ENCODE results near the gene UBE4B. TPM values are rescaled to one million over a fixed set of nuclear protein-coding genes. Genes with fewer than 3 reads are reported as not detected.
"Not testable (repeated sequence)": the region's sequence is repeated elsewhere in the genome, so short reads cannot be mapped to it uniquely, and the experiment has no call there.

Gene UBE4B
- total and polyA plus RNA-seq, 3 donors from 2014 or later: 26.1 to 63.3 (median 62.0) TPM

DNA sequence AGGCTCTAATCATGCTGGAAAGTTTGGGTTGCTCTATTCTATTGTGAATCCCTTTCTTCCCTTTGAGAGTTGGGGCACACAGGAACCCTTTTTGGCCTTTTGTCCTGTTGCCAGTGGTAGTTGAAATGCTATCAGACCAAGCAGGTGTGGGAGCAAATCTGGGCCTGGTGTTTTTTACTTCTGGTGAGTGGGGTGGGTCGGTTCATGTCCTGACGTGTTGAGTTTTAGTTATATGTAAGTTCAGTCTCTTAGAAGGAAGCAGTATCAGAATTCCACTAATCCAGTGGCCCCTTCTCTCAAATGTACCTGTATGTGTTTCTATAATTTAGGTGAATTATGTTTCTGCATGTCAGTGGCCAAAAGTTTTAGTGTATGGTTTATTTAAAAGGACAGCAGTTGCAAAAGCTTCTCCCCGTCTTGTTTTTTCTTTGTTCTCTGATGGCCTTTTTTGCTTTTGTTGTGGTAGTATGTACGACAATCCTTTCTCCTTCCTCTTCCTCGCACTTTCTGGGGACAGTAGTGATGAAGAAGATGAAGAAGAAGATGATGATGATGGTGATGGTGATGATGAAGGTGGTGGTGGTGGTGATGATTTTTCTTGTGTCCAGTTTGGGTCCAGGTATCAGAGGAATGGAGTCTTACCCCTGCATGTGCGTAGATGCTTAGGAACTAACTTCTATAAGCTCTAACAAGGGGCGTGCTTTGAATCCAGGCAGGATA, 74.2 kb downstream of the UBE4B start:
- Histone ChIP-seq H3K4me1 (peaks cover 13% of the 10 kb centered on the region), H3K36me3 (ENCODE audit: low read depth, missing control alignments) (no peaks in the 10 kb centered on the region)
- intact Hi-C loops (cut with DNase I; ENCODE audit: low total_unique reads): no loop called here

DNA sequence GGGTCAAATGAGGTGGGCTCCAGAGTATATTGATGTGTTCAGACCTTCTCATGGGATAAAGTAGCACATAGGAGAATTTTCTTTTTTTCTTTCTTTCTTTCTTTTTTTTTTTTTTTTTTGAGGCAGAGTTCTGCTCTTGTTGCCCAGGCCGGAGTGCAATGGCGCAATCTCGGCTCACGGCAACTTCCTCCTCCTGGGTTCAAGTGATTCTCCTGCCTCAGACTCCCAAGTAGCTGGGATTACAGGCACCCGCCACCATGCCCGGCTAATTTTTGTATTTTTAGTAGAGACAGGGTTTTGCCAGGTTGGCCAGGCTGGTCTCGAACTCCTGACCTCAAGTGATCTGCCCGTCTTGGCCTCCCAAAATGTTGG, 74.7 kb downstream of the UBE4B start:
- 82 to 95% methylated on average over 8 of the region's 8 CpGs for WGBS, 2 donors
- Histone ChIP-seq H3K27ac (peak overlapping the region in 1 of 2 donors; percentile 76), H3K4me1 (peaks cover 13% of the 10 kb centered on the region)
- H3K4me3 ChIP-seq; H3K36me3 ChIP-seq (ENCODE audit: low read depth, missing control alignments); H3K9me3 ChIP-seq; DNase-seq; H3K27me3 ChIP-seq; intact Hi-C loops (cut with DNase I; ENCODE audit: low total_unique reads): not testable (repeated sequence)

More for the DNA sequence above, 74.2 kb downstream of the UBE4B start:
- DNase-seq: no peak
- Histone ChIP-seq H3K9me3 (no peaks in the 10 kb centered on the region), H3K27me3 (no peaks in the 10 kb centered on the region), H3K27ac (no peak overlapping the region), H3K4me3 (no peak overlapping the region)
- no peak for TF ChIP-seq POLR2A (IDR thresholded peaks at IDR 0.05)
- TF ChIP-seq, protein P1, sequence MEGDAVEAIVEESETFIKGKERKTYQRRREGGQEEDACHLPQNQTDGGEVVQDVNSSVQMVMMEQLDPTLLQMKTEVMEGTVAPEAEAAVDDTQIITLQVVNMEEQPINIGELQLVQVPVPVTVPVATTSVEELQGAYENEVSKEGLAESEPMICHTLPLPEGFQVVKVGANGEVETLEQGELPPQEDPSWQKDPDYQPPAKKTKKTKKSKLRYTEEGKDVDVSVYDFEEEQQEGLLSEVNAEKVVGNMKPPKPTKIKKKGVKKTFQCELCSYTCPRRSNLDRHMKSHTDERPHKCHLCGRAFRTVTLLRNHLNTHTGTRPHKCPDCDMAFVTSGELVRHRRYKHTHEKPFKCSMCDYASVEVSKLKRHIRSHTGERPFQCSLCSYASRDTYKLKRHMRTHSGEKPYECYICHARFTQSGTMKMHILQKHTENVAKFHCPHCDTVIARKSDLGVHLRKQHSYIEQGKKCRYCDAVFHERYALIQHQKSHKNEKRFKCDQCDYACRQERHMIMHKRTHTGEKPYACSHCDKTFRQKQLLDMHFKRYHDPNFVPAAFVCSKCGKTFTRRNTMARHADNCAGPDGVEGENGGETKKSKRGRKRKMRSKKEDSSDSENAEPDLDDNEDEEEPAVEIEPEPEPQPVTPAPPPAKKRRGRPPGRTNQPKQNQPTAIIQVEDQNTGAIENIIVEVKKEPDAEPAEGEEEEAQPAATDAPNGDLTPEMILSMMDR (IDR thresholded peaks at IDR 0.05): no peak
- 88 to 90% methylated on average over 7 of the region's 7 CpGs for WGBS, 2 donors

DNA sequence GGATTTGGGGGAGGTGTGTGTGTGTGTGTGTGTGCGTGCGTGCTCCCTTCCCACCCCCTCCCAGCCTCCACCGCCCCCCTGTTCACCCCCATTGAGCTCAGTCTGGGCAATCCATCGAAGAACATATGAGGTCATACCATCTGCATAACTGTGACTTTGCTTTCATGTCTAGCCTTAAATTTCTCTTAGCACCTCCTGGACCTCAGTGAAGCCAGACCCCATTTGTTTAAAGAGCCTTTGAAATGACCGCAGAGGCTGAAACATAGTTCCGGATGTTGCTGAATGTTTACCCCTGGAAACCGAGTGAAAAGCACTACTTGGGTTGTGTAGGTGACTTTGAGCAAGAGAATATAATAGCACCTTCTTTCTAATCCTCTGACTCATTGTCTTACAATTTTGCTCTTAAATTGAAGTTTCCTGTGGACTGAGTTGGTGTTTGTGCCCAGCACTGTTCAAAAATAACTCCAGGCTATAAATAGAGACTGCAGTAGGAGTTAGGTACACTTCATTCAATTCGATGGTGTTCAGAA, 75.4 kb downstream of the UBE4B start:
- intact Hi-C loops (cut with DNase I; ENCODE audit: low total_unique reads): no loop called here
- H3K4me1 ChIP-seq: peaks cover 13% of the 10 kb centered on the region
- no peaks in the 10 kb centered on the region for H3K9me3 ChIP-seq
- H3K27me3 ChIP-seq: no peaks in the 10 kb centered on the region
- TF ChIP-seq POLR2A (IDR thresholded peaks at IDR 0.05): no peak
- TF ChIP-seq, protein P1 (IDR thresholded peaks at IDR 0.05): no peak
- no peak for DNase-seq
- 61 to 67% methylated on average over 8 of the region's 8 CpGs for WGBS, 2 donors
- H3K36me3 ChIP-seq (ENCODE audit: low read depth, missing control alignments): no peaks in the 10 kb centered on the region
- peak overlapping the region in 1 of 2 donors; percentile 76 for H3K27ac ChIP-seq
- H3K4me3 ChIP-seq: no peak overlapping the region

DNA sequence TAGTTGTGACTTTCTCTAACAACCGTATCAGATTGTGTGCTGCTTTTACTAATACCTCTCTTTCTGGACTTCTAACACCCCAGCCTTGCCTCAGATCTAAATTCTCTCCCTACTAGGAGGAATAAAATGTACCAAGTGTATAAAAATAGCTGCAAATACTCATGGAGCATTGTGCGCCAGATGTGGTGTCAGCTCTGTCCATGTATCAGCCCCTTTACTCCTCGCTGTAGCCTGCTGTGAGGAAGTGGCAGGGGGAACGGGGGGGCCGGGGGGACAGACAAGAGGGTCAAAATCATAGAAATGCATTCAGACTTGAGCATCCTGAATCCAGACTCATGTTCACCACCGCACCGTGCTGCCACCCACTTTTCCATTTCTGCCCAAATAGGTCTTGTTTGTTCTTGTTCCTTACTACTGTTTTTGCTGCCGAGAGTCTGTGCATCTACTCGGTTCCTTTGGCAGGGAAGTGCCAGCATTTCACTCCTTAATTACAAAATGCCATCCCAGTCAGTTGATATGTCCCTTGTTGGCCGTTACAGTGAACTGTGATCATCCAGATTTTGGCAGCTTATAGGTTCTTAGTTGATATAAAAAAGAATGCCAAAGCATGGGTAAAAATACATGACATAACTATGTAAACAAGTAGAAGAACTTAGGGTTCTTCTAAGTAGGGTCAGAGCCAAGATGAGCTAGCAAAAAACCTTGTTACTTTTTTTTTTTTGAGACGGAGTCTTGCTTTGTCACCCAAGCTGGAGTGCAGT, 76.4 kb downstream of the UBE4B start:
- Histone ChIP-seq H3K9me3 (no peaks in the 10 kb centered on the region), H3K27ac (peak overlapping the region in 1 of 2 donors; percentile 76), H3K36me3 (ENCODE audit: low read depth, missing control alignments) (no peaks in the 10 kb centered on the region), H3K27me3 (no peaks in the 10 kb centered on the region), H3K4me1 (peaks cover 13% of the 10 kb centered on the region), H3K4me3 (no peak overlapping the region)
- TF ChIP-seq, protein P1 (IDR thresholded peaks at IDR 0.05): no peak
- TF ChIP-seq POLR2A (IDR thresholded peaks at IDR 0.05): no peak
- WGBS, 2 donors: 53 to 63% methylated on average over 10 to 11 of the region's 11 CpGs
- peak; percentile 18 for DNase-seq
- intact Hi-C loops (cut with DNase I; ENCODE audit: low total_unique reads): no loop called here

DNA sequence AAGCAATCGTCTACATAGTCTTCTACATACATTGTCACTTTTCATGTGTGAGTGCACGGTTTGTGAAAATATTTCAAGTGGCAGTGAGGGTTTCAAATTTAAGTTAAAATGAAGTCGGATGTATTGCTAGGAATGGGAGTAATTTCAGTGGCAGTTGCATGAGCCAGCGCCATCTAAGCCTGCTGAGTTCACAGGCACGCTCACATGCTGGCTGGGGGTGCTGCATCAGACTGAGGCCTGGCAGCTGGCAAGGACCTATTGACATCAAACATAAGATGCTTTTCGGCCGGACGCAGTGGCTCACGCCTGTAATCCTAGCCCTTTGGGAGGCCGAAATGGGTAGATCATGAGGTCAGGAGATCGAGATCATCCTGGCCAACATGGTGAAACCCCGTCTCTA, 80.7 kb downstream of the UBE4B start:
- WGBS, 2 donors: 92 to 95% methylated on average over 12 of the region's 12 CpGs
- Histone ChIP-seq H3K9me3 (no peaks in the 10 kb centered on the region), H3K27ac (no peak overlapping the region), H3K27me3 (no peaks in the 10 kb centered on the region), H3K4me3 (no peak overlapping the region), H3K36me3 (ENCODE audit: low read depth, missing control alignments) (no peaks in the 10 kb centered on the region), H3K4me1 (peaks cover 4% of the 10 kb centered on the region)
- intact Hi-C loops (cut with DNase I; ENCODE audit: low total_unique reads): no loop called here
- TF ChIP-seq, protein P1 (IDR thresholded peaks at IDR 0.05): no peak
- TF ChIP-seq POLR2A (IDR thresholded peaks at IDR 0.05): no peak
- DNase-seq: no peak

All from testis (tissue), 3 donors.